Measurements from ENCODE around the gene TAF11L4. TPM values are rescaled to one million over a fixed set of nuclear protein-coding genes. Genes with fewer than 3 reads are reported as not detected.
"Not testable (repeated sequence)": the region's sequence is repeated elsewhere in the genome, so short reads cannot be mapped to it uniquely, and the experiment has no call there.

TAF11L4 gene
- total and polyA plus RNA-seq, 7 donors = not detected

DNA sequence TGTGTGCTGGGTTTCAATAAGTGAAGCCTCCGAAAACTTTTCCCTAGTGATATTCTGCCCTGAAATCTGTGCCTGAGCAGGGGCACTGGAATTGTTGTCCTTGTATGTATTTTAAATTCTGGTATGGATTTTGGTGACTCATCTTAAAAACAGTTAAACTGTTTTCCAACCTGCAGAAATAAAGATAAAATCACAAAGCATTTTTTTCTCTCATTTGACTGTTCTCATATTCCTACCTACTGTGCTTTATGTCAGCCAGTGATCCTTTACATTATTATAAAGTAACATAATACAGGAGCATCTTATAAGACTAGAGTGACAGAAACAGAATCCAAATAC is 34.5 kb upstream of the TAF11L4 start:
- TF ChIP-seq EP300 (IDR thresholded peaks at IDR 0.05) (no peak), POLR2AphosphoS5 (IDR thresholded peaks at IDR 0.05) (no peak), POLR2A (IDR thresholded peaks at IDR 0.05) (no peak), CTCF (IDR thresholded peaks at IDR 0.05) (no peak)
- no peaks in the 10 kb centered on the region for H3K9me3 ChIP-seq
- H3K27me3 ChIP-seq = peaks cover 0 to 4% (median 0%) of the 10 kb centered on the region in 3 donors
- no peak overlapping the region for H3K4me3 ChIP-seq
- intact Hi-C loops (cut with DNase I) = no loop called here
- H3K36me3 ChIP-seq = no peaks in the 10 kb centered on the region
- no peak overlapping the region for H3K27ac ChIP-seq
- no peaks in the 10 kb centered on the region for H3K4me1 ChIP-seq
- no peak for DNase-seq
- WGBS, 2 donors = 94 to 95% methylated on average over 1 of the region's 1 CpG

DNA sequence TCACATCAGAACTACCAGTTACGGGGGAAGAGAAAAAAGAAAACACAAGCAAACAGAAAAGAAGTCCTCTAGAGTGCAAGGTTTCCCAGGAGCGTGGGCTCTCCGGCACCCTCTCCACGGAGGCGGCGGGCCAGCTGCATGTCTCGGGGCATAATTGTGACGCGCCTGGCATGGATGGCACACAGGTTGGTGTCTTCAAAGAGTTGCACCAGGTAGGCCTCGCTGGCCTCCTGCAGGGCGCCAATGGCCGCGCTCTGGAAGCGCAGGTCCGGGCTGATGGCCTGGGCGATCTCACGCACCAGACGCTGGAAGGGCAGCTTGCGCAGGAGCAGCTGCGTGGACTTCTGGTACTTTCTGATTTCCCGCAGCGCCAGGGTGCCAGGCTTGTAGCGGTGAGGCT is 30.3 kb upstream of the TAF11L4 start:
- H3K27ac ChIP-seq; H3K36me3 ChIP-seq; H3K4me3 ChIP-seq; DNase-seq; H3K4me1 ChIP-seq; H3K9me3 ChIP-seq; H3K27me3 ChIP-seq; intact Hi-C loops (cut with DNase I): not testable (repeated sequence)
- WGBS, 2 donors = 95 to 96% methylated on average over 23 of the region's 23 CpGs

DNA sequence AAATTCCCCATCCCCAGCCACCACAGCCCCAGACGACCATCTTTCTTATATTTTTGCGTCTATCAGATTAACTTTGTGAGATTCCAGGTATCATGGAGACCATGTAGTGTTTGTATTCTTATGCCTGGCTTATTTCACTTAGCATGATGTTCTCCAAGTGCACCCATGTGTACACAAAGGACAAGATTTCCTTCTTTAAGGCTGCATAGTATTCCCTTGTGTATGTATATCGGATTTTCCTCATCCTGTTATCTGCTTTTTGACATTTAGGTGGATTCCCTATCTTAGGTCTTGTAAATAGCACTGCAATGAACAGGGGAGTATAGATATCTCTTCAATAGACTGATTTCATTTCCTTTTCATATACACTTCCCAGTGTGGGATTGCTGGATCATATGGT is 28.8 kb upstream of the TAF11L4 start:
- no peaks in the 10 kb centered on the region for H3K4me1 ChIP-seq
- 92 to 93% methylated on average over 3 of the region's 3 CpGs for whole genome bisulfite sequencing, 2 donors
- H3K36me3 ChIP-seq = no peaks in the 10 kb centered on the region
- TF ChIP-seq POLR2A (IDR thresholded peaks at IDR 0.05) (no peak), CTCF (IDR thresholded peaks at IDR 0.05) (no peak), POLR2AphosphoS5 (IDR thresholded peaks at IDR 0.05) (no peak), EP300 (IDR thresholded peaks at IDR 0.05) (no peak)
- no peak overlapping the region for H3K4me3 ChIP-seq
- no peaks in the 10 kb centered on the region for H3K27me3 ChIP-seq
- H3K9me3 ChIP-seq = no peaks in the 10 kb centered on the region
- no peak overlapping the region for H3K27ac ChIP-seq
- no peak for DNase-seq
- intact Hi-C loops (cut with DNase I) = no loop called here

GRCh38 chr5:17497446-17497845 is 24.2 kb upstream of the TAF11L4 start:
- Histone ChIP-seq H3K4me1 (no peaks in the 10 kb centered on the region), H3K27me3 (no peaks in the 10 kb centered on the region), H3K27ac (no peak overlapping the region), H3K36me3 (no peaks in the 10 kb centered on the region), H3K4me3 (no peak overlapping the region), H3K9me3 (no peaks in the 10 kb centered on the region)
- TF ChIP-seq EP300 (IDR thresholded peaks at IDR 0.05) = no peak
- TF ChIP-seq POLR2AphosphoS5 (IDR thresholded peaks at IDR 0.05) = no peak
- TF ChIP-seq CTCF (IDR thresholded peaks at IDR 0.05) = no peak
- no peak for TF ChIP-seq POLR2A (IDR thresholded peaks at IDR 0.05)
- 85 to 87% methylated on average over 4 of the region's 4 CpGs for WGBS, 2 donors
- DNase-seq = no peak
- intact Hi-C loops (cut with DNase I) = no loop called here

- H3K27me3 ChIP-seq; H3K4me1 ChIP-seq; intact Hi-C loops (cut with DNase I); DNase-seq; H3K4me3 ChIP-seq; H3K27ac ChIP-seq; H3K36me3 ChIP-seq; H3K9me3 ChIP-seq: not testable (repeated sequence)
- 91% methylated on average over 8 of the region's 8 CpGs for WGBS, 2 donors
Measured at GRCh38 chr5:17497931-17498330, 23.7 kb upstream of the TAF11L4 start, which contains the start of gene TAF11L2. Gene TAF11L2 (plus strand): TSS chr5:17498231.

- no peaks in the 10 kb centered on the region for H3K36me3 ChIP-seq
- H3K4me1 ChIP-seq = no peaks in the 10 kb centered on the region
- no peak for DNase-seq
- no peaks in the 10 kb centered on the region for H3K27me3 ChIP-seq
- H3K9me3 ChIP-seq = no peaks in the 10 kb centered on the region
- intact Hi-C loops (cut with DNase I) = no loop called here
- no peak overlapping the region for H3K27ac ChIP-seq
- no peak overlapping the region for H3K4me3 ChIP-seq
- no peak for TF ChIP-seq EP300 (IDR thresholded peaks at IDR 0.05)
- TF ChIP-seq CTCF (IDR thresholded peaks at IDR 0.05) = no peak
- TF ChIP-seq POLR2AphosphoS5 (IDR thresholded peaks at IDR 0.05) = no peak
- TF ChIP-seq POLR2A (IDR thresholded peaks at IDR 0.05) = no peak
- WGBS, 2 donors = 93 to 96% methylated on average over 17 of the region's 17 CpGs
Measured at GRCh38 chr5:17511775-17512325, 9.8 kb upstream of the TAF11L4 start.

- H3K4me3 ChIP-seq; intact Hi-C loops (cut with DNase I); H3K4me1 ChIP-seq; H3K9me3 ChIP-seq; DNase-seq; H3K36me3 ChIP-seq; H3K27me3 ChIP-seq; H3K27ac ChIP-seq: not testable (repeated sequence)
- WGBS, 2 donors = 71 to 86% methylated on average over 9 to 10 of the region's 12 CpGs
Measured at GRCh38 chr5:17517526-17517925, 4.1 kb upstream of the TAF11L4 start.

DNA sequence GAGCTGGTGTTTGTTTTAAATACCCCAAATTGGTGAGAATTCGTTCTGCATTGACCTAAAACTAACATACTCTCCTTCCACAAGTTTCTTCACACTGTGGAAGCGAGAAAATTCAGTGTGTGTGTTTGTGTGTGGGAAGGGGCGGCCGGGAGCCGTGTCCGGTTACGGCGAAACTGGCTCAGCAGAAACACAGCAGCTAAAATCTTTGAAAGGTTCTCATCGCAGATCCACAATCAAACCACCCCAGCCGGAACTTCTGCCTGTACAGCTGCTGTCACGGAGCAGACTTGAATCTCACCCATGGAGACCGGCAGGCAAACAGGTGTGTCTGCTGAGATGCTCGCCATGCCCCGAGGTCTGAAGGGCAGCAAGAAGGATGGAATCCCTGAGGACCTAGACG is 3.5 kb upstream of the TAF11L4 start, which contains the start of gene TAF11L3:
Gene TAF11L3, plus strand, starts transcription at position 301 of the 400 bp plus-strand sequence.
- H3K27ac ChIP-seq; DNase-seq; H3K9me3 ChIP-seq; H3K4me1 ChIP-seq; H3K27me3 ChIP-seq; H3K4me3 ChIP-seq; intact Hi-C loops (cut with DNase I); H3K36me3 ChIP-seq: not testable (repeated sequence)
- no CpG with 5 or more reads among the region's 15 CpGs for WGBS, 2 donors

- H3K4me1 ChIP-seq; H3K36me3 ChIP-seq; H3K27ac ChIP-seq; H3K4me3 ChIP-seq; DNase-seq; intact Hi-C loops (cut with DNase I); H3K27me3 ChIP-seq; H3K9me3 ChIP-seq: not testable (repeated sequence)
- 93 to 97% methylated on average over 8 of the region's 14 CpGs for WGBS, 2 donors
Measured at GRCh38 chr5:17519508-17519907, 2.1 kb upstream of the TAF11L4 start.
